ENCODE measurements around the gene WWOX. TPM values are rescaled to one million over a fixed set of nuclear protein-coding genes. Genes with fewer than 3 reads are reported as not detected.
"Not testable (repeated sequence)": the region's sequence is repeated elsewhere in the genome, so short reads cannot be mapped to it uniquely, and the experiment has no call there.

WWOX gene
- total RNA-seq, 2 experiments from 2014 or later, result 15.9 to 18.1 TPM

GRCh38 chr16:78675951-78676792, 576.7 kb downstream of the WWOX start:
- POLR2A ChIA-PET, result no interaction called here
- CTCF ChIA-PET, result no interaction called here

GRCh38 chr16:78677181-78677731, 577.8 kb downstream of the WWOX start:
- ChIA-PET POLR2A (no interaction called here), CTCF (no interaction called here)

- ChIA-PET CTCF (no interaction called here), POLR2A (no interaction called here)
Measured at GRCh38 chr16:78679546-78679945, 580.1 kb downstream of the WWOX start.

GRCh38 chr16:78681743-78682142, 582.3 kb downstream of the WWOX start:
- ChIA-PET POLR2A (no interaction called here), CTCF (no interaction called here)

- CTCF ChIA-PET, result interaction anchor here (0.6 kb wide), 2 partner anchors 17 to 980 kb away, joined by 3 to 6 read pairs; no protein-coding TSS in a partner anchor
- POLR2A ChIA-PET, result no interaction called here
Measured at GRCh38 chr16:78684030-78684611, 584.7 kb downstream of the WWOX start.

GRCh38 chr16:78684655-78685375, 585.4 kb downstream of the WWOX start:
- POLR2A ChIA-PET, result no interaction called here
- CTCF ChIA-PET, result interaction anchor here (0.6 kb wide), 2 partner anchors 18 to 980 kb away, joined by 3 to 6 read pairs; no protein-coding TSS in a partner anchor

- CTCF ChIA-PET, result no interaction called here
- POLR2A ChIA-PET, result no interaction called here
Measured at GRCh38 chr16:78686601-78687000, 587.1 kb downstream of the WWOX start.

- POLR2A ChIA-PET, result no interaction called here
Measured at GRCh38 chr16:78689028-78689427, 589.6 kb downstream of the WWOX start.

GRCh38 chr16:78689536-78689935, 590.1 kb downstream of the WWOX start:
- ChIA-PET POLR2A (no interaction called here), CTCF (no interaction called here)

More at GRCh38 chr16:78689028-78689427, 589.6 kb downstream of the WWOX start:
- CTCF ChIA-PET, result no interaction called here

GRCh38 chr16:78690510-78690909, 591.1 kb downstream of the WWOX start:
- ChIA-PET CTCF (no interaction called here), POLR2A (no interaction called here)

GRCh38 chr16:78691746-78692145, 592.3 kb downstream of the WWOX start:
- CTCF ChIA-PET, POLR2A ChIA-PET: not testable (repeated sequence)

GRCh38 chr16:78693496-78693895, 594.0 kb downstream of the WWOX start:
- ChIA-PET POLR2A (no interaction called here), CTCF (no interaction called here)

- ChIA-PET CTCF (no interaction called here), POLR2A (no interaction called here)
Measured at GRCh38 chr16:78694414-78694813, 595.0 kb downstream of the WWOX start.

- CTCF ChIA-PET, result no interaction called here
- POLR2A ChIA-PET, result no interaction called here
Measured at GRCh38 chr16:78695391-78695790, 595.9 kb downstream of the WWOX start.

- ChIA-PET POLR2A (no interaction called here), CTCF (no interaction called here)
Measured at GRCh38 chr16:78696797-78697196, 597.3 kb downstream of the WWOX start.

- ChIA-PET CTCF (no interaction called here), POLR2A (no interaction called here)
Measured at GRCh38 chr16:78697426-78697825, 598.0 kb downstream of the WWOX start.

GRCh38 chr16:78703936-78704335, 604.5 kb downstream of the WWOX start:
- POLR2A ChIA-PET, result no interaction called here
- CTCF ChIA-PET, result interaction anchor here (1.5 kb wide), 1 partner anchor 64 kb away, joined by 3 read pairs; no protein-coding TSS in a partner anchor

- POLR2A ChIA-PET, result no interaction called here
- CTCF ChIA-PET, result interaction anchor here (1.5 kb wide), 1 partner anchor 64 kb away, joined by 3 read pairs; no protein-coding TSS in a partner anchor
Measured at GRCh38 chr16:78704416-78704815, 605.0 kb downstream of the WWOX start.

- ChIA-PET POLR2A (interaction anchor here (0.6 to 1.2 kb wide), 3 partner anchors 37 to 268 kb away, joined by 3 to 10 read pairs (median 3); no protein-coding TSS in a partner anchor), CTCF (interaction anchor here (0.6 to 2.5 kb wide), 15 partner anchors 19 to 846 kb away, joined by 3 to 16 read pairs (median 3); no protein-coding TSS in a partner anchor)
Measured at GRCh38 chr16:78705694-78706093, 606.2 kb downstream of the WWOX start.

- POLR2A ChIA-PET, result interaction anchor here (1.2 kb wide), 1 partner anchor 36 kb away, joined by 3 read pairs; no protein-coding TSS in a partner anchor
- CTCF ChIA-PET, result interaction anchor here (0.6 to 2.5 kb wide), 12 partner anchors 18 to 609 kb away, joined by 3 to 16 read pairs (median 4); no protein-coding TSS in a partner anchor
Measured at GRCh38 chr16:78706637-78707036, 607.2 kb downstream of the WWOX start.
